HFF-Myc (cell line): Measurements from ENCODE around the gene LRP8.

Source experiments
- DNase-seq: peaks from one replicate; pipeline ENCODE4 v3.0.0-alpha.2; 2011; ENCODE audit warnings: low read depth; ENCODE audit errors: extremely low read depth
- H3K4me3 ChIP-seq: replicated peaks from 2 replicates; pipeline ENCODE4 v1.5.1; 2011; ENCODE audit warnings: low read depth, mild to moderate bottlenecking, control low read depth, low read length
- CTCF ChIP-seq: IDR thresholded peaks from 2 replicates; pipeline ENCODE4 v1.5.1; 2012; ENCODE audit warnings: mild to moderate bottlenecking, low read depth, low read length, control low read depth; ENCODE audit errors: missing control alignments

Gene LRP8

GRCh38 chr1:53344921-53345838, 17.3 kb upstream of the LRP8 start:
- no peak overlapping the region for H3K4me3 ChIP-seq
- TF ChIP-seq CTCF: no peak
- DNase-seq: no peak

GRCh38 chr1:53343831-53344668, 16.2 kb upstream of the LRP8 start:
- no peak for TF ChIP-seq CTCF
- no peak for DNase-seq
- H3K4me3 ChIP-seq: no peak overlapping the region

GRCh38 chr1:53342735-53343470, 15.0 kb upstream of the LRP8 start:
- DNase-seq: no peak
- no peak for TF ChIP-seq CTCF
- no peak overlapping the region for H3K4me3 ChIP-seq

GRCh38 chr1:53341961-53342707, 14.3 kb upstream of the LRP8 start:
- no peak overlapping the region for H3K4me3 ChIP-seq
- no peak for TF ChIP-seq CTCF
- DNase-seq: no peak

GRCh38 chr1:53341521-53341895, 13.6 kb upstream of the LRP8 start:
- no peak for TF ChIP-seq CTCF
- no peak for DNase-seq
- H3K4me3 ChIP-seq: no peak overlapping the region
